PFSK-1 (cell line): Measurements from ENCODE around the gene CELSR1.

Experiments used
- POLR2AphosphoS5 ChIP-seq: IDR thresholded peaks from 2 replicates; pipeline ENCODE4 v1.6.1; 2012; ENCODE audit warnings: low read depth, mild to moderate bottlenecking, control low read depth, low read length, moderate library complexity
- SIN3A ChIP-seq: IDR thresholded peaks from 2 replicates; pipeline ENCODE4 v1.6.1; 2012; ENCODE audit warnings: mild to moderate bottlenecking, low read length, moderate library complexity, borderline replicate concordance; ENCODE audit not compliant: insufficient read depth
- TAF1 ChIP-seq: IDR thresholded peaks from 2 replicates; pipeline ENCODE4 v1.6.1; 2012; ENCODE audit warnings: low read length, control low read depth, borderline replicate concordance; ENCODE audit not compliant: insufficient read depth

DNA sequence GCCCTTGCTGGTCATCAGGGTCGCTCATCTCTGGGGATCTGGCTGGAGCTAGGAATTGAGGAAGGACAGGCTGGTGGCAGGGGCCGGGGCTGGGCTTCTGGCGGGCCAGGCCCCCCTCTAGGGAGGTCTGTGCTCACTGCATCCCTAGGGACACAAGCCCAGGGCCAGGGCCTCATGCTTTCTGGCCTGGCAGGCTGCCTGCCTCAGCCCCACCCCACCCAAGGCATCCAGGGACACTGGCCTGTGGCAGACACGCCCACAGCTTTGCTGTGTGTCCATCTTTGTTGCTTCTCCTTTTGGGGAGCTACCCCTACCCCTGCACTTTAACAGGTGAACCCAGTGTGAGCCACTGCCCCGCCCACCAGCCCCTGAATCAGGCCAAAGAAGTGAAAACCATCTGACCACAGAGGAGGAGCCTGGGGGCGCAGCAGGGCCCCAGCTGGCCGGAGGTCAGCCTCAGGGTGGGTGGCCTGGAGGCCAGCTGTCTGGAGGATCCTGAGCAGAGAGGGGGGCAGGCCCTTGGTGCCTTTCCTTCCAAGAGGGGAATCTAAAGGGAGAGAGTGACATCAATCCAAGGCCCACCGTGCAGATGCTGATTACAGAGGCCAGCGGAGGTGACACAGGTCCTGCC lies 26.8 kb upstream of the CELSR1 start:
- TF ChIP-seq SIN3A (no peak), TAF1 (no peak), POLR2AphosphoS5 (no peak)
